Measurements from ENCODE around the gene RBMS3. TPM values are rescaled to one million over a fixed set of nuclear protein-coding genes. Genes with fewer than 3 reads are reported as not detected.

RBMS3 gene
- total RNA-seq, 1 donor from 2014 or later, result 47.6 TPM

DNA sequence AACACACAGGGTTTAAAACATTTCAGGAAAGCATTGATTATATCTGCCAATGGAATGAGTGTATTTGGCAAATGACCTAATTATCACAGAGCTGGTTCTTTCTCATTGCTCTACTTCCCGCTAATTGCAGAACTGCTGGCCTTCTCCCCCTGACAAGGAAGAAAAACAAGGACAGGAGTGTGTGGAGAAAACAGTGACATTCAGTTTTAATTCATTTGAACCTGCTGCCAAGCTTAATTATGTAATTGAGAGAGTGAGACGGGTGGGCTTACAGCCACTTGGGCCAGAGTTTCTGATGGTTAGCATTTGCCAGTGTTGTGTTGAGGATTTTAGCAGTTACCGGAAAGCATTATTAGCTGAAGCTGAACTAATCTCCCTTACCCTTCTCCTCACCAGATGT, 301.4 kb downstream of the RBMS3 start:
- Mint-ChIP-seq H3K4me3 (ENCODE audit: unreplicated experiment) (no peak overlapping the region), H3K36me3 (ENCODE audit: low read depth) (peaks cover 2% of the 10 kb centered on the region), H3K27ac (ENCODE audit: unreplicated experiment) (no peak overlapping the region), H3K9me3 (ENCODE audit: low read depth) (peaks cover 2% of the 10 kb centered on the region), H3K4me1 (ENCODE audit: low read depth) (peaks cover 6% of the 10 kb centered on the region), H3K27me3 (ENCODE audit: low read depth) (no peaks in the 10 kb centered on the region)
- no peak for DNase-seq (ENCODE audit: low spot score)
- no peak for TF ChIP-seq CTCF (IDR thresholded peaks at IDR 0.05)

GRCh38 chr3:29583861-29584260, 303.0 kb downstream of the RBMS3 start:
- Mint-ChIP-seq H3K36me3 (ENCODE audit: low read depth) (peaks cover 3% of the 10 kb centered on the region), H3K4me3 (ENCODE audit: unreplicated experiment) (no peak overlapping the region), H3K9me3 (ENCODE audit: low read depth) (no peaks in the 10 kb centered on the region), H3K4me1 (ENCODE audit: low read depth) (no peaks in the 10 kb centered on the region), H3K27ac (ENCODE audit: unreplicated experiment) (no peak overlapping the region), H3K27me3 (ENCODE audit: low read depth) (no peaks in the 10 kb centered on the region)
- no peak for DNase-seq (ENCODE audit: low spot score)
- no peak for TF ChIP-seq CTCF (IDR thresholded peaks at IDR 0.05)

DNA sequence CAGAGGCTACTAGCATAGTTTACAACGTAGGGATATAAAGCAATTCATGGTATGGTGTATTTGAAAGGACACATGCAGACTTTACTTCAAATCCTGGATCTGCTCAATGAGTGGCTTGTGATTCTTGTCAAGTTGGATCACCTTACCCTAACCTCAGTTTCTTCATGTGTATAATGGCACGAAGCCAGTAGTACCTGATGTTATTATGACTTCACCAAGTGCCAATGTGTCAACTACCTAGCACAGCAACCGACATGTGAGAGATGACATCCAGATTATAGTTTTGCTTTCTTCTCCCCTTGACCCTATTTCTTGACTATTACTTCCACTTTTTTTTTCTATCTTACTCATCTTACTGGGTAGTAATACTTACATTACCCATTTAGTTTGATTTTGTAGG, 304.5 kb downstream of the RBMS3 start:
- DNase-seq (ENCODE audit: low spot score), result no peak
- Mint-ChIP-seq H3K36me3 (ENCODE audit: low read depth) (peaks cover 5% of the 10 kb centered on the region), H3K4me3 (ENCODE audit: unreplicated experiment) (no peak overlapping the region), H3K9me3 (ENCODE audit: low read depth) (no peaks in the 10 kb centered on the region), H3K27ac (ENCODE audit: unreplicated experiment) (no peak overlapping the region), H3K4me1 (ENCODE audit: low read depth) (peaks cover 4% of the 10 kb centered on the region), H3K27me3 (ENCODE audit: low read depth) (no peaks in the 10 kb centered on the region)
- no peak for TF ChIP-seq CTCF (IDR thresholded peaks at IDR 0.05)

GRCh38 chr3:29587340-29587739, 306.5 kb downstream of the RBMS3 start:
- H3K27me3 Mint-ChIP-seq (ENCODE audit: low read depth), result no peaks in the 10 kb centered on the region
- TF ChIP-seq CTCF (IDR thresholded peaks at IDR 0.05), result no peak
- peaks cover 7% of the 10 kb centered on the region for H3K36me3 Mint-ChIP-seq (ENCODE audit: low read depth)

DNA sequence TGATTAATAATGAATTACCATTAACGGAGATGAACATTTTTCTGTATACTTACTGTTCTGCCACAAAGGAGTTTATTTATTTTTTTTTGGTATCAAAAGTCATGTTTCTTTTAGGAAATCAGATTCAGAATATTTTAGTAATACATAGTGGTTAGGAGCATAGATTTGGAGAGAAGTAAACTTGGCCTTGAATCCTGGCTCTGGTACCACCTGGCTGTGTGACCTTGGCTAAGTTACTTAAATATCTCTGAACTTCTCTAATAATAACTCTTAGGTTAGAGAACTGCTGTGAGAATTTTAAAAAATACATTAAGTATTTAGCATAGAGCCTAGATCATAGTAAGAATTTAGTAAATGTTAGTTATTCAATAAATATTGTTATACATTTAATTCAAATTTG, 309.1 kb downstream of the RBMS3 start:
- peaks cover 3% of the 10 kb centered on the region for H3K9me3 Mint-ChIP-seq (ENCODE audit: low read depth)
- TF ChIP-seq CTCF (IDR thresholded peaks at IDR 0.05), result no peak
- peaks cover 7% of the 10 kb centered on the region for H3K36me3 Mint-ChIP-seq (ENCODE audit: low read depth)
- no peaks in the 10 kb centered on the region for H3K27me3 Mint-ChIP-seq (ENCODE audit: low read depth)
- no peak overlapping the region for H3K27ac Mint-ChIP-seq (ENCODE audit: unreplicated experiment)
- no peak overlapping the region for H3K4me3 Mint-ChIP-seq (ENCODE audit: unreplicated experiment)
- no peak for DNase-seq (ENCODE audit: low spot score)
- H3K4me1 Mint-ChIP-seq (ENCODE audit: low read depth), result peaks cover 17% of the 10 kb centered on the region

More at GRCh38 chr3:29587340-29587739, 306.5 kb downstream of the RBMS3 start:
- Mint-ChIP-seq H3K27ac (ENCODE audit: unreplicated experiment) (no peak overlapping the region), H3K4me1 (ENCODE audit: low read depth) (peaks cover 4% of the 10 kb centered on the region), H3K4me3 (ENCODE audit: unreplicated experiment) (no peak overlapping the region), H3K9me3 (ENCODE audit: low read depth) (peaks cover 3% of the 10 kb centered on the region)
- DNase-seq (ENCODE audit: low spot score), result no peak
